ENCODE measurements around the gene SPOCK1.

Gene SPOCK1

DNA sequence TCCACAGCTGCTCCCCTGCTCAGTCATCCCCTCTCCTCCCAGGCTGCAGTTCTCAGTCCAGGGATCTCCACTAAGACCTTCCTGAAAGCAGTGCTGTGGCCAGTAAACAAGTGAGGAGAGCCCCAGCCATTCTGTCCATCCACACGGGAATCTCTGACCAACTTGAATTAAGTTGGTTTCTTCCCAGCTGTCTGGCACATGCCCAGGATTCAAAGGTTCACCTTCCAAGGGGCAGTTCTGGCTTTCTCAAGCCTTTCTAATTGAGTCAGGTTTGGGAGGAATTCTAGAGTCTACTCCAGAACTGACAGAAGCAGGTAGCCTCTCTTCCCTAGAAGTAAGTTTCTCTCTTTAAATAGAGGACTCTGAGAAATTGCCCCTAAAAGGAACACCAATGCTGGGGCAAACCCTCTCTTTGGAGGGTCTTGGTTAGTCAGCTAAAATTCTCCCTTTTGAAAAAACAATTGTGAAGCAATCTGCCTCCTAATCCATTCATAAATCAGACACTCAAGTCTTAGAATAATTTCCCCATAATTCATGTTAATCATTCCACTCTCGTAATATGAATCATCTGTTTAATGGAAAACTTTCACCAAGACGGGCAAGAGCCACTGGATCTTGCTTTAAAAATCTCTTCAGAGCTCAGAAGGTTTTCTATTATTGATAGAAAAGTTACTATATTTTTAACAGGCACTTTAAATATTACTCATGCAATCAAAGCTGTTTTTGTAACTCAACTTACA lies 133.8 kb downstream of the SPOCK1 start:
- H3K4me1 Mint-ChIP-seq (ENCODE audit: low read depth), result peaks cover 5% of the 10 kb centered on the region
- no peaks in the 10 kb centered on the region for H3K36me3 Mint-ChIP-seq (ENCODE audit: low read depth)
- H3K27ac Mint-ChIP-seq, result no peak overlapping the region
- intact Hi-C loops (cut with micrococcal nuclease), result no loop called here
- no peak overlapping the region for H3K4me3 Mint-ChIP-seq
- H3K27me3 Mint-ChIP-seq, result peaks cover 5% of the 10 kb centered on the region
- H3K9me3 Mint-ChIP-seq, result no peaks in the 10 kb centered on the region

DNA sequence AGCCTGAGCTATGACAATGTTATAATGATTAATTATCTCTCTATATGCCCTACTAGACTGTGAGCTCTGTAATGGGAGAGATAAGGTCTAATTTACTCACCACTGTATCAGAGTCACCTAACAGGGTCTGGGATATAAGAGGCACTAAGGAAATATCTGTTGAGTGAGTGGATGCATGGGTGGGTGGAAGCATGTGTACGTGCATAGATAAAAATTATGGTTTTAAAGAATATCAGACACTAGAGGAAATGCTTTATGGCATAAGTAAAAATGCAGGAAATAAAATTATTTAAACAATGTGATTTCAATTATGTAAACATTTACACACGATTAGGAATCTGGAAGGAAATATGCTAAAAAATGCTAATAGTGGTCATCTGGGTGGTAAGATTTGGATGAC lies 137.8 kb downstream of the SPOCK1 start:
- H3K4me1 Mint-ChIP-seq (ENCODE audit: low read depth), result no peaks in the 10 kb centered on the region
- intact Hi-C loops (cut with micrococcal nuclease), result no loop called here
- H3K36me3 Mint-ChIP-seq (ENCODE audit: low read depth), result no peaks in the 10 kb centered on the region
- H3K4me3 Mint-ChIP-seq, result no peak overlapping the region
- H3K27ac Mint-ChIP-seq, result no peak overlapping the region
- peaks cover 3% of the 10 kb centered on the region for H3K27me3 Mint-ChIP-seq
- H3K9me3 Mint-ChIP-seq, result no peaks in the 10 kb centered on the region

- no peaks in the 10 kb centered on the region for H3K4me1 Mint-ChIP-seq (ENCODE audit: low read depth)
- intact Hi-C loops (cut with micrococcal nuclease), result no loop called here
- H3K27ac Mint-ChIP-seq, result no peak overlapping the region
- no peaks in the 10 kb centered on the region for H3K9me3 Mint-ChIP-seq
- no peak overlapping the region for H3K4me3 Mint-ChIP-seq
- peaks cover 3% of the 10 kb centered on the region for H3K27me3 Mint-ChIP-seq
- no peaks in the 10 kb centered on the region for H3K36me3 Mint-ChIP-seq (ENCODE audit: low read depth)
Measured at GRCh38 chr5:137360607-137361006, 138.5 kb downstream of the SPOCK1 start.

DNA sequence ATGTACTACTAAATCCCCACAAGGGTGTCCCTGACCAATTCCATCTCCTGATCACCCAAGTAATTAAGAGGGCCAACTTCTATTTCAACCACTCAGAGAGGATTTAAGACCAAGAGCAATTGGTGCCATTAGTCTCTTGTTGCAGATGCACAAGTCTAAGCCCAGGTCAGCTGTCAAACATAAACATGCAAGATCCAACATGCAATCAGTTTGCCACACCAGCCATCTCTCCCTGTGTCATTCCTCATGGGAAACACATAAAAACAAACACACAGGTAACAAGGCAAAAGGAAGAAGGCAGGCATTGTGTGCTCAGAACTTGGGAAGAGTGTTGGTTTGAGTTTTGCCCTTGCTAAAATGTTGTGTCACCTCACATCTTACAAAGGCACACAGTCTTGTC lies 139.2 kb downstream of the SPOCK1 start:
- Mint-ChIP-seq H3K27ac (no peak overlapping the region), H3K4me1 (ENCODE audit: low read depth) (no peaks in the 10 kb centered on the region), H3K9me3 (no peaks in the 10 kb centered on the region), H3K36me3 (ENCODE audit: low read depth) (no peaks in the 10 kb centered on the region), H3K27me3 (peaks cover 3% of the 10 kb centered on the region), H3K4me3 (no peak overlapping the region)
- intact Hi-C loops (cut with micrococcal nuclease), result no loop called here

GRCh38 chr5:137357436-137357835 lies 141.7 kb downstream of the SPOCK1 start:
- H3K9me3 Mint-ChIP-seq, result no peaks in the 10 kb centered on the region
- no peak overlapping the region for H3K4me3 Mint-ChIP-seq
- no peaks in the 10 kb centered on the region for H3K4me1 Mint-ChIP-seq (ENCODE audit: low read depth)
- H3K27ac Mint-ChIP-seq, result no peak overlapping the region
- intact Hi-C loops (cut with micrococcal nuclease), result no loop called here
- H3K36me3 Mint-ChIP-seq (ENCODE audit: low read depth), result no peaks in the 10 kb centered on the region
- H3K27me3 Mint-ChIP-seq, result peaks cover 10% of the 10 kb centered on the region

GRCh38 chr5:137356127-137356526 lies 143.0 kb downstream of the SPOCK1 start:
- H3K9me3 Mint-ChIP-seq, result no peaks in the 10 kb centered on the region

GRCh38 chr5:137355708-137356107 lies 143.4 kb downstream of the SPOCK1 start:
- H3K36me3 Mint-ChIP-seq (ENCODE audit: low read depth), result no peaks in the 10 kb centered on the region
- no peaks in the 10 kb centered on the region for H3K4me1 Mint-ChIP-seq (ENCODE audit: low read depth)
- intact Hi-C loops (cut with micrococcal nuclease), result no loop called here
- no peak overlapping the region for H3K4me3 Mint-ChIP-seq
- peaks cover 8% of the 10 kb centered on the region for H3K27me3 Mint-ChIP-seq
- no peak overlapping the region for H3K27ac Mint-ChIP-seq
- H3K9me3 Mint-ChIP-seq, result no peaks in the 10 kb centered on the region

More at GRCh38 chr5:137356127-137356526, 143.0 kb downstream of the SPOCK1 start:
- Mint-ChIP-seq H3K4me1 (ENCODE audit: low read depth) (no peaks in the 10 kb centered on the region), H3K27me3 (peaks cover 8% of the 10 kb centered on the region), H3K27ac (no peak overlapping the region), H3K4me3 (no peak overlapping the region), H3K36me3 (ENCODE audit: low read depth) (no peaks in the 10 kb centered on the region)
- intact Hi-C loops (cut with micrococcal nuclease), result no loop called here

DNA sequence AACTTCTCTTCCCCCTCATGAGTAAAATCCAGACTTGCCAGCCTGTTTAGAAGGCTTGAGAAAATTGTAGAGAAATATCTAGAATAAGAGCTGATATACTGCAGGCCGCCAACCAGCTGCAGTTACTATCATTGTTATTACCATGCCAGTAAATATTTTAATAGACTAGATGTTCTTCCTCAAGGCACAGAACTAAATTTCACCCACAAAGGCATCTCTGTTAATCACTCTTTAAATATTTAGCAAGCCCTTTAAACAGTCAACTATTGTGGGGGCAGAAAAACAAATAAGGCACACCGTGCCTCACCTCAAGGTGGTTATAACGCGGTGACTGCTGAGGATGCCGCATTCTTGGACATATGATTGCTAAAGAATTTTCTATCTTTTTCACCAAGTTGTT lies 147.0 kb downstream of the SPOCK1 start:
- H3K27me3 Mint-ChIP-seq, result peaks cover 8% of the 10 kb centered on the region
- H3K36me3 Mint-ChIP-seq (ENCODE audit: low read depth), result no peaks in the 10 kb centered on the region
- no peaks in the 10 kb centered on the region for H3K4me1 Mint-ChIP-seq (ENCODE audit: low read depth)
- H3K9me3 Mint-ChIP-seq, result no peaks in the 10 kb centered on the region
- intact Hi-C loops (cut with micrococcal nuclease), result no loop called here
- H3K4me3 Mint-ChIP-seq, result no peak overlapping the region
- H3K27ac Mint-ChIP-seq, result no peak overlapping the region

GRCh38 chr5:137350791-137351190 lies 148.3 kb downstream of the SPOCK1 start:
- Mint-ChIP-seq H3K36me3 (ENCODE audit: low read depth) (no peaks in the 10 kb centered on the region), H3K27ac (no peak overlapping the region), H3K27me3 (peaks cover 8% of the 10 kb centered on the region), H3K9me3 (no peaks in the 10 kb centered on the region), H3K4me1 (ENCODE audit: low read depth) (no peaks in the 10 kb centered on the region), H3K4me3 (no peak overlapping the region)
- intact Hi-C loops (cut with micrococcal nuclease), result no loop called here

DNA sequence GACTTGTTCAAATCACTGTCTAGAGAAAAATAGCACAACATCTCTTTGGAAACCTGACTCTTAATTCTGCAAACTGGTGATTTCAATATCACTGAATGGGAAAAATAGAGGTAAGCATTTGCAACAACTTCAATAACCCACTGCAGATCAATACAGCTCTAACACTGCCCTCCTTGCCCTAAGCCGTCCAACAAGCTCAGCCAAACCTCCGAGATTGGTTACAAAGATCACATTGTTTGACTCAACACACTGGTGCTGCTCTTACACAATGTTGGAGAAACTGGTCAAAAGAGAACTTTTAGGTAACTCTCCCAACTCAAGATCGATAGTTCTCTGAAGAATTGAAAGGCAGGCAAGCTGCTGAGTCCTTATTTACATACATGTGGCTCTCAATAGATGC lies 150.4 kb downstream of the SPOCK1 start:
- intact Hi-C loops (cut with micrococcal nuclease), result no loop called here
- no peaks in the 10 kb centered on the region for H3K36me3 Mint-ChIP-seq (ENCODE audit: low read depth)

GRCh38 chr5:137347865-137348264 lies 151.3 kb downstream of the SPOCK1 start:
- no peaks in the 10 kb centered on the region for H3K9me3 Mint-ChIP-seq

More for the DNA sequence above, 150.4 kb downstream of the SPOCK1 start:
- Mint-ChIP-seq H3K4me1 (ENCODE audit: low read depth) (no peaks in the 10 kb centered on the region), H3K4me3 (no peak overlapping the region), H3K27ac (no peak overlapping the region), H3K27me3 (peaks cover 2% of the 10 kb centered on the region), H3K9me3 (no peaks in the 10 kb centered on the region)

DNA sequence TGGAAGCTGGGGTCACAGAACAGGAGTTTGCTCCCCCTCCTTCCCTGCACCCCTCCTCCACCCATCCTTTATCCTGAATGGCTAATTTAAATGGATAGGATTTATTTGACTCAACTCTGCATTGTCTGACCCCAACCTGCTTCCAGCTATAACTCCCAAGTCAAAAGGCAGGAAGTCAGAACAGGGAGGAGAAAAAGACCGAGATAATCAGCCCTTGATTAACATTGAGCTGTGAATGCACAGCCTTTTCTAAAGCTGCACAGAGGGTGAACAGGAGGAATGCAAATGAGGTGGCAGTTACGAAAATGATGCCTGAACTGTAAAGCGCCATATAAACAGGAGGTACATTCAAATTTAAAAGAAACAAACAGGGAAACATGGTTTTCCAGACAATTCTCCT lies 152.8 kb downstream of the SPOCK1 start:
- Mint-ChIP-seq H3K27me3 (no peaks in the 10 kb centered on the region), H3K9me3 (no peaks in the 10 kb centered on the region), H3K4me1 (ENCODE audit: low read depth) (no peaks in the 10 kb centered on the region), H3K27ac (no peak overlapping the region), H3K36me3 (ENCODE audit: low read depth) (no peaks in the 10 kb centered on the region), H3K4me3 (no peak overlapping the region)
- intact Hi-C loops (cut with micrococcal nuclease), result no loop called here

More at GRCh38 chr5:137347865-137348264, 151.3 kb downstream of the SPOCK1 start:
- Mint-ChIP-seq H3K4me3 (no peak overlapping the region), H3K27ac (no peak overlapping the region), H3K4me1 (ENCODE audit: low read depth) (no peaks in the 10 kb centered on the region), H3K27me3 (no peaks in the 10 kb centered on the region), H3K36me3 (ENCODE audit: low read depth) (no peaks in the 10 kb centered on the region)
- intact Hi-C loops (cut with micrococcal nuclease), result no loop called here

GRCh38 chr5:137345396-137345795 lies 153.7 kb downstream of the SPOCK1 start:
- H3K4me3 Mint-ChIP-seq, result no peak overlapping the region
- no peaks in the 10 kb centered on the region for H3K4me1 Mint-ChIP-seq (ENCODE audit: low read depth)
- H3K27me3 Mint-ChIP-seq, result no peaks in the 10 kb centered on the region
- no peak overlapping the region for H3K27ac Mint-ChIP-seq
- H3K9me3 Mint-ChIP-seq, result no peaks in the 10 kb centered on the region
- H3K36me3 Mint-ChIP-seq (ENCODE audit: low read depth), result no peaks in the 10 kb centered on the region
- intact Hi-C loops (cut with micrococcal nuclease), result no loop called here

- Mint-ChIP-seq H3K4me1 (ENCODE audit: low read depth) (no peaks in the 10 kb centered on the region), H3K9me3 (no peaks in the 10 kb centered on the region), H3K4me3 (no peak overlapping the region), H3K27ac (no peak overlapping the region), H3K36me3 (ENCODE audit: low read depth) (no peaks in the 10 kb centered on the region), H3K27me3 (no peaks in the 10 kb centered on the region)
- intact Hi-C loops (cut with micrococcal nuclease), result loop anchor here (5.0 kb wide), 1 partner anchor 152 kb away; the partner anchor contains the start of gene SPOCK1
Measured at GRCh38 chr5:137344723-137345322, 154.3 kb downstream of the SPOCK1 start.

Measured in dendritic cell treated with granulocyte-macrophage colony-stimulating factor and Interleukin-4, amounts not matched to agents 40 ng/mL and 50 ng/mL, for 4 days (primary cell).